HG03064 (cell line): Measurements from ENCODE around the gene SH3RF2.
"Not testable (repeated sequence)": the region's sequence is repeated elsewhere in the genome, so short reads cannot be mapped to it uniquely, and the experiment has no call there.

ENCODE experiments used
- ATAC-seq: cut with Tn5 transposase; IDR thresholded peaks from one replicate; pipeline ENCODE4 v1.9.1; 2021; ENCODE audit warnings: low read depth; ENCODE audit not compliant: unreplicated experiment

SH3RF2 gene

GRCh38 chr5:145976431-145977155 is 40.2 kb downstream of the SH3RF2 start:
- peak; percentile 84 for ATAC-seq

GRCh38 chr5:145978171-145978570 is 41.8 kb downstream of the SH3RF2 start:
- ATAC-seq = no peak

- ATAC-seq = no peak
Measured at GRCh38 chr5:145978708-145979107, 42.3 kb downstream of the SH3RF2 start.

GRCh38 chr5:145979270-145980223 is 43.2 kb downstream of the SH3RF2 start:
- ATAC-seq = no peak

- no peak for ATAC-seq
Measured at GRCh38 chr5:145980259-145980658, 43.9 kb downstream of the SH3RF2 start.

GRCh38 chr5:145980718-145981117 is 44.3 kb downstream of the SH3RF2 start:
- ATAC-seq = no peak

GRCh38 chr5:145981589-145982571 is 45.5 kb downstream of the SH3RF2 start:
- ATAC-seq = no peak

- no peak for ATAC-seq
Measured at GRCh38 chr5:145982572-145983318, 46.4 kb downstream of the SH3RF2 start.

- ATAC-seq = no peak
Measured at GRCh38 chr5:145983446-145983845, 47.1 kb downstream of the SH3RF2 start.

GRCh38 chr5:145984072-145984471 is 47.7 kb downstream of the SH3RF2 start:
- ATAC-seq = no peak

GRCh38 chr5:145987856-145988255 is 51.5 kb downstream of the SH3RF2 start:
- ATAC-seq = no peak

GRCh38 chr5:145988993-145989392 is 52.6 kb downstream of the SH3RF2 start:
- no peak for ATAC-seq

GRCh38 chr5:145989428-145989827 is 53.0 kb downstream of the SH3RF2 start:
- no peak for ATAC-seq

GRCh38 chr5:145990170-145990569 is 53.8 kb downstream of the SH3RF2 start:
- no peak for ATAC-seq

GRCh38 chr5:145991044-145991575 is 54.7 kb downstream of the SH3RF2 start:
- ATAC-seq = no peak

GRCh38 chr5:145993538-145993937 is 57.2 kb downstream of the SH3RF2 start:
- ATAC-seq = not testable (repeated sequence)

- ATAC-seq = no peak
Measured at GRCh38 chr5:145996135-145996534, 59.8 kb downstream of the SH3RF2 start.

GRCh38 chr5:145999208-145999607 is 62.8 kb downstream of the SH3RF2 start:
- no peak for ATAC-seq

GRCh38 chr5:146000072-146000471 is 63.7 kb downstream of the SH3RF2 start:
- ATAC-seq = no peak
